GOT3 (cell line): ENCODE measurements around the gene SELENOS.

Experiments used
- DNase-seq: peaks from one replicate; lab custom pipeline; 2025; ENCODE audit warnings: mixed read lengths; lab: John Stamatoyannopoulos, UW

SELENOS gene

DNA sequence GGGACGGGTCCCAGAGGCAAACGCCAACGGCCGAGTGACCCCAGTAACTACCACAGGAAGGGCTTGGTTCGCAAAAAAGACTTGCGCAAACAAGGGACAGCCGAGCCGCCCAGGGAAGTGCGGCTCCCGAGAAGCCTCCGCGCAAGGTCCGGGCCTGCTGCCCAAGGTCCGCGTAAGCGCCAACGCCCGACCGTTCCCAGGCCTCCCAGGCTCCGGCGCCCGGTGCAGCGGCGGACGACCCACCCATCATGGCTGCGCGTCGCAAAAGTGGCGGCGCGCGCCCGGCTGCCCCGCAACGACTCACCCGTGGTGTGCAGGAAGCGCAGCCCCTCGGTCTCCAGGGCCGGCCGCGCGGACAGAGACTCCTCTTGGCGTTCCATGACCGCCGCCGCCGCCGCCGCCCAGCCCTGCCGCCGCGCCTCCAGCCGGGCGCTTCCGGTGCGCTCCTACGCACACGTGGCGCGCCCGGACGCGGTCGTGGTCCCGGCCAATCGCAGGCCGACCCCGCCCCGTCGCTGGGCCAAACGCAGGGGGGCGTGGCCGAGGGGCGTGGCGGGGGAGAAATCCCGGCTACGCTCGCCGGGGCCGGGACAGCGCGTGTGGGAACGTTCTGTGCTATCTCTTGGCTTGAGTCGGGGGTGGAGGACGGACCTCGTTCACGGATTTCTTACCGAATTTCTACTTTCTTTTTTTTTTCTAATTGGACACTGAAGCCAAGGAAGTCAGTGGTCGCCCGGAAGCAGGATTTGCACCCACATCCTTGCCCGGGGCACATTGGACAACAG is at the start of gene SELENOS:
Gene SELENOS, minus strand, starts transcription at position 448 of the 785 bp plus-strand sequence. Its CDS starts 68 bp downstream, at position 380.
- peak; percentile 72 for DNase-seq

DNA sequence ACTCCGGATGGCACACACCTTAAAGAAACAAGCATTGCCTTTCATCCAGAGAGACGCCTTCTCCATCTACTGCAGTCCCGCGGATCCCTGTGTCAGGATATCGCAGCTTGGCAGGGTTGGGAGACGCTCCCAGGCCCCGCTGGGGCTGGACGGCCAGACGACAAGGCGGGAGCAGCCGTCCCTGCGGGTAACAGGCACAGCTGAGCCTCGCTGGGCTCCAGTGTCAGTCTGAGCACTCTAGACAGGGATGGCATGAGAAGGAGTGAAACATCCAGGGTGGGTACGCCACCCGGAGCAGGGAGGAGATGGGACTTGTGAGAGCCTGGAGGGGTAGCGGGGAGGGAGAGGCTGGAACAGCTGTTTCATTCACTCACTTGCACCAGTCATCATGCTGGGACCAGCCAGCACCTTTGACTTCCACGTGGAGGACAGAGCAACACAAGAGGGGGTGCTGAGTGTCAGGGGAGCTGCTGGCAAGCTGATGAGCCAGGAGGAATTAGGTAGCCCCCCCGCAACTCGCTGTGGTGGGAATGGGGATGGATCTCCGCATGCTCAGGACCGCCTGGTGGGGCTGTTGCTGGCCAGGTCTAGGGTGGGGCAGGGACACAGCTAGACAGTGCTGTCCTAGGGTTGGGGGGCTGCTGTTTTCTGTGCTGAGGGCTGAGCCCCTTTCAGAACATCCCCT is 49.3 kb upstream of the SELENOS start:
- DNase-seq = no peak

- DNase-seq = no peak
Measured at GRCh38 chr15:101326026-101326315, 48.7 kb upstream of the SELENOS start.

DNA sequence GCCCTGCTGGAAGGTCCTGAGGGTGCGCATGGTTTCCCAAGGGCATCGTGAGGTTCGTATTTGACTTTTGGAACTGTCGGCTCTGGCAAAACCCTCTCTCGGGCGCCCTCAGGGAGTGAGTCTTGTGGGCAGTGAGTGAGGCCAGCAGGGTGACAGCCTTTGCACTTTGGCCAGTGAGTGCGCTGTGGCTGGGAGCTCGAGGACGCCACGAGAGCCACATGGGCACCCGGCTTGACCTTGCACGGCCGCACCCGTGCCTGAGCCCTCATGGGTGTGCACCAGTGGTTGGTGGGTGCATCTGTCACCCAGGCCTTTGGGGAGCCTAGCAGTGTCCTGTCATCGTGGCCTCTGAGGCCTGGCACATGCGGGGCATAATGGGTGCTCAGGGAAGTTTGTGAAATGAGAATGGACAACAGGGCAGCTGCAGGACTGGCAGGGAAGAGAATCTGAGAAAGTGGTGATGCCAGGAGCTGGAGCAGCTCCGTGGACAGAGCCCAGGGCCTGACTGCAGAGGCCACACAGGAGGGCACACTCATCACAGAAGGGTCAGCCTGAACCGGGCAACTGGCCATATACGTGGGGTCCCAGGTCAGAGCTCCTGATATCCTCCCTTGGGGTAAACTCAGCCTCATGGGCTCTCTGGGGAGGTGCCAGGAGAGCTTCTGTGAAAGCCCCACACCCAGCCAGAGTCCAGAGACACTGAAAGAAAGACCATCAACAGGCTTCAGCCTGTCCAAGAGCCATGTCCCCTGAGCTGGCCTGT is 48.2 kb upstream of the SELENOS start:
- DNase-seq = no peak

DNA sequence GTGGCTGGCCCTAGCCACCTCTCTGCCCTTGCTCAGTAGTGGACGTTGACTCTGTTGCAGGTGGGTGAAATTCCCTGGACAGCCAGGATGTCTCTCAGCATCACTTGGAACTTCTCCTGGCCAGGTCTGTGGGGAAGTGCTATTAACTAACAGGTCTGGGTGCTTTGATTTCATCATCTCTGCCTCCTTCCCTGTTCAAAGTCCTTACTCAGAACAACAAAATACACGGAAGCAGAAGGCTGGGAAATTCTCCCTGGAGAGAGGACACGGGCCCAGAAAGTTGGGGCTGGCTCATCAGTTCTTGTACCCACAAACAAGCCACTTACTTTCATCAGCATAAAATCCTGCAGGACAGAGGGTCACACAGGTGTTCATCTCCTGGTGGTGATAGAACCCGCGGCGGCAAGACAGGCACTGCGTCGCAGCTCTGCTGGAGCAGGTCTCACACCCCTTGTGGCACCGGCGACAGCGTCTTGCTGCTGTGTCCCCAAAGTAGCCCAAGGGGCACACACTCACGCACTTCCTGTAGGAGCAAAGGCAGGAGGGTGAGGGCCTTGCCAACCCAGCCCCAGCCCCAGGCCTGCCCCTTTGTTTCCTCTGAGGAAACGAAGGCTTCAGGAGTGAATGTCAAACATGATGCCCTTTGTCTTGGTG is 47.4 kb upstream of the SELENOS start:
- no peak for DNase-seq

GRCh38 chr15:101323793-101324523 is 46.7 kb upstream of the SELENOS start:
- DNase-seq = no peak

DNA sequence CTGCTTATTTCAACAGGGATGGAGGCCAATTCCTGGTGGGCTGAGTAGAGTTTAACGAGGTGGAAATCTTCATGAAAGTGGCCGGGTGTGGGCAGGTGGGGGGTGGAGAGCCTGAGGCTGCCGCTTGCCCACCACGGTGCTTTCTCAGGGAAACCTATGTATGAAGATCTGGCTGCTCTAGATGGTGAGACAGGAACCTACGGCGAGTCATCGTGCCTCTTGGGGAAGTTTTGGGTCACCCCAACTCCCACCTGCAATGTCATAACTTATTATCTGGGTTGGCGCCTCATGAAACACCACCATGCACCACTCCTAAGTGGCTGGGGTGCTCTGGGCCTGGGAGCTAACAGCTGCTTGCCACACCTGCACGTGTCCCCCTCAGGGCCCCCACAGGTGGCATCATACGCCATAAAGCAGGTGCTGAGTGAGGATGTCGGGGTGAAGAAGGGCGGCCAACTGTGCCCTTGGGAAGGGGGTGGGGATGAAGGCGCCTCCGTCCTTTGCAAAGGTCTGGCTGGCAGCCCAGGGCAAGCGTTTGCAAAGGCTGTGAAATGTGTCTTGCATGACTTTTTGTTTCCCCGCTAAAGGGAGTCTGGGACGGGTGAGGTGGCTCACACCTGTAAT is 45.7 kb upstream of the SELENOS start:
- no peak for DNase-seq

DNA sequence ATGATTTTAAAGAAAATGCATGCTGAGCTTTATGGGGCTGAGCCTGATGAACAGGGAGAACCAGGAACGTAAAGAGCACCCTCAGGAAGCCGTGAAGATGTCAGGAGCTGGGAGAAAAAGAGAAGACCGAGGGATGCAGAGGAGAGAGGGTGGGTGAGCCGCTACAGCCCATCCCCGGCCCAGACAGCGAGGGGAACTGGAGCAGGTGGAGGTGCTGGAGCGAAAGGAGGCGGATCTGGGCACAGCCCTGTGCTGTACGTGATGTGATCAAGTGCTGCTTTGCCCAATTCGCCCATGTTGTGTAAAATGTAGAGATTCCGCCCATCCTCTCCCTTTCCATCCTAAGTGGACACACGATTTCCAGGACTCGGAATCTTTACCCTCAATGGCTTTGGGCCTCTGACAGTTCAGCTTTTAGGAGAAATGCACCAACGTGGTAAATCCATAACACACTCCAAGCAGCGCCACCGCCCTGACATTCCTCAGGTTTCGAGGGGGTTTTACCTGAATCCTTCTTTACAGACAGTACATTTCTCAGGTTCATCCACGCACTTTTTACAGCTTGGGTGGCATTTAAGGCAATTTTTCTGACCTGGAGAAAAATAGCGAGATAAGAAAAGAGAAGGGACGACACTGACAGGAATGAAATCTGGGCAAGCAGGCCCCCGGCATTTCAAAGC is 44.9 kb upstream of the SELENOS start:
- no peak for DNase-seq

- no peak for DNase-seq
Measured at GRCh38 chr15:101320501-101321052, 43.3 kb upstream of the SELENOS start.

DNA sequence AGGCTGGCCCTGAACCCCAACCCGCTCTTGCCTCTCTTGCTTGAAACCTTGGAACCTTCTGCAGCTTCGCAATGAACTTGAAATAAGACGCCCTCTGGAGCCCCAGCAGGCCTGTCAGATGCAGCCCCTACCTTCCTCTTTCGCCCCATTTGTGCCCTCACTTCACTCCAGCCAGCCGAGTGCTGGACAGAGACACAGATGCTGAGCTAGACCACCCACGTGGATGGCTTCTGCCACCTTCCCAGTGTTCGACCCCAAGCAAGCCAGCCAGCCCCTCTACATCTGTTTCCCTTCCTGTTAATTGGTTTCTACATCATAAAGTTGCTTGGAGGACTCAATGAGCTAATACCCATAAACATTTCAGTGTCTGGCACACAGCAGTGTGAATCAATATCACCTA is 41.6 kb upstream of the SELENOS start:
- DNase-seq = no peak

GRCh38 chr15:101318147-101318819 is 41.0 kb upstream of the SELENOS start:
- DNase-seq = no peak

- no peak for DNase-seq
Measured at GRCh38 chr15:101317336-101317872, 40.1 kb upstream of the SELENOS start.

DNA sequence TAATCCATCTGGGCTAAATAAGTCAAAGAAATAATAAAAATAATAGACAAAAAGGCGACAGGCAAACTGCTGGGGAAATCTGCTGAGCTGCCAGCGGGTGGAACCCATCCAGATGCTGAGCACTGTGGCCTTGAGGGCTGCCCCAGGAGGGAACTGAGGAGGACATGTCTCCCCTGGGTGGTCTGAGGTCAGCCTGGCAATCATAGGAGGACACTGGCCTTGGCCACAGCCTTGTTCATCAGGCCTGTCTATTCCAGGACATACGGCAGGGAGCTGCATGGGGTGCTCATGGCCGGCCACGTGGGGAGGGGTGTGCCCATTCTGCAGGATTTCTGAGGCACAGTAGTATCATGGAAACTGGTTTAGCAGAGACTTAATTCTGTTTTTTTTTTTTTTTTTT is 39.2 kb upstream of the SELENOS start:
- no peak for DNase-seq

GRCh38 chr15:101315736-101316135 is 38.5 kb upstream of the SELENOS start:
- no peak for DNase-seq

DNA sequence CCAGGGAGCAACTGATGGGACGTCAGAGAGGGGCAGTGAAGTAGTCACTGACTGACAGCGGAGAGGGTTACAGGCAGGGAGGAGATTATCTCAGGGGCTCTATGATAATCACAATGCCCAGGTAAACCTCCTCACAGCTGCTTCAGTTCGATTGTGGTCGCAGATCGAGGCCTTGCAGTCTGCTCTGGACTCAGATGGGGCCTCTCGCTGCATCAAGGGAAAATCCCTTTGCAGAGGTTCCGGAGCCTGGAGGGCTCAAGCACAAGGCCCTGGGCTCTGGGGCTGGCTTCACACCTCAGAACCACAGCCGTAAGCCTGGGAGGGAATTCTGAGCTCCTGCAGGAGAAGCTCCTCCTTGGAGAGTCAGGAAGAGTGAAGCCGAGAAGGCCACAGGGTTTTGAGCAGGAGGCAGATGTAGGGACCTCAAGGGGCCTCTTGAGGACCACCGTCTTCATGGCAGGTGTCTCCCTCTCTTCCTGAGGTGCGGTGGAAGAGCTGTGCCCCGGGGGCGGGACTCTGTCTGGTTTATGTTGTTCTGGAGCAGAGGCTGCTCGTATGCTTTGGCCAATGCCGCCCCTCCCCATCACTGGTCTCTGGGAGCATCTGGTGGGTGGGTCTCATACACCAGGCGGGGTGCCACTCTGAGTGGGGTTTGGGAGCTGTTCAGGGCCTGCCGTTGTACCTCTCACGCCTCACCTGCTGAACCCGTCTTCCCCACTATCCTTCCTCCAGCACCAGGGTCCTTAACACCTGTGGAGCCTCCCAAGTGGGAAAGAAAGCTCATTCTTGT is 37.2 kb upstream of the SELENOS start:
- no peak for DNase-seq

DNA sequence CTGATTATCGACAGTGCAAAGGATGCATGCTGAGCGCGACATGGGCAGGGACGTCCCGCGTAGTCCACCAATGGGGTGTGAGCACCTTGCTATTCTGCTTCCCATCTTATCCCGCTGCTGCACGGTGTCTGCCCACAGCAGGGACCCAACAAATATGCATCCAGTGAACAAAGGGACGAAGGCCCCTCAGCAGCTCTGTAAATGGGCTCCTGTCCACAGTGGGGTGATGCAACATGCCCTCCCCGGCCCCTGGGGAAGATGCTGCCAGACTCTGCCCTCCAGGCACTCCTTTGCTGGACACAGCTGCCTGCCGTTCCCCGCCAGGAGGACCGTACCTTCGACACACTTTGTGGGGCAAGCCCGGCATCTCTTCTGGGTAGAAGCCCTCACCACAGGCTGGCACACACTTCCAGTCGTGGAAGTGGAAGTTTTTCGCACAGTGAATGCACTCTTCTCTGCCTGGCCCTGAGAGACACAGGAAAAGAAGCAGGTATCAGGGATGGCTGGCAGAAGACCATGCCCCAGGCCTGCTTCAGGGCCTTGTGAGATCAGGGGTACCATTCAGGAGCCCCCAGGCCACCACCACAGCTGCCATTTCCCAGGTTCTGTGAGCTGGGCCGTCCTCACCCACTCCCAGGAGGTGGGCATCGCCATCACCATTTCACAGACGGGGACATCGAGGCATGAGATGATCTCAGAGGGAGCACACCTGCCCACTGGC is 35.9 kb upstream of the SELENOS start:
- DNase-seq = no peak

- no peak for DNase-seq
Measured at GRCh38 chr15:101310508-101310907, 33.2 kb upstream of the SELENOS start.

DNA sequence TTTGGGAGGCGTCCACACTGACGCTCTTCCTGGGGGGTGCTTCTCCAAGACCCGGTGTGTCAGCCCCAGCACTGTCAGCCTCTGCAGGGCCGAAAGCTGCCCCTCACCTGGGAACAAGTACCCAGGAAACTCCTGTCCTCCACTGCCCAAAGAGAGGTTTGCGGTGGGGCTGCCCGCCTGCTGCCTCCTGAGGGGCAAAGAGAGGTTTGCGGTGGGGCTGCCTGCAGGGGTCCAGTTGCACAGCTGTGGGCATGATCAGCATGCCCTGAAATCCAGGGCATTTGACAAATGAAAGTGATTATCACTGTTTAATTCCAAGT is 32.8 kb upstream of the SELENOS start:
- DNase-seq = no peak
